Colon (tissue), 2 donors: ENCODE data around the gene MTAP.

ENCODE experiments used
- FAIRE-seq: peaks from 2 replicates; lab custom pipeline; 2012; peaks lifted over from hg19 to GRCh38; lab: Jason Lieb, UNC
- donor health status: control.
- donor health status: control.

The MTAP gene

DNA sequence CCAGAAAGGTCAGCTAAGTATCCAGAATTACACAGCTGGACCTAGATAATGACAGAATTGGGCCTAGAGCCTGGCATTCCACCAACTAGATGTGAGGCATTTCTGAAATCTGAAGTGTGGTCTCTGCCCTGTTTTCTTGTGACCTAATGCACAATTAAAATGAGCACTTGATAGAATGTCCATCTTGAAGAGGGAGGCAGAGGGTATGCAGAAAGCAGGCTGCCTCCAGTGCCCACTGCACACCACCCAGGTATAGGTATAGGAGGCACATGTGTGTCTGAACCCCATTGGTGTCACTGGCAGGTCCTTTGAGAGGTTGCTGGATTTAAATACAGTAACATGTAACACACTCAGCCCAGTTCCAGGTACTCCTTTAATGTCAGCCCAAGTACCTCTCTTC lies 2.4 kb downstream of the MTAP start:
- FAIRE-seq = no peak

DNA sequence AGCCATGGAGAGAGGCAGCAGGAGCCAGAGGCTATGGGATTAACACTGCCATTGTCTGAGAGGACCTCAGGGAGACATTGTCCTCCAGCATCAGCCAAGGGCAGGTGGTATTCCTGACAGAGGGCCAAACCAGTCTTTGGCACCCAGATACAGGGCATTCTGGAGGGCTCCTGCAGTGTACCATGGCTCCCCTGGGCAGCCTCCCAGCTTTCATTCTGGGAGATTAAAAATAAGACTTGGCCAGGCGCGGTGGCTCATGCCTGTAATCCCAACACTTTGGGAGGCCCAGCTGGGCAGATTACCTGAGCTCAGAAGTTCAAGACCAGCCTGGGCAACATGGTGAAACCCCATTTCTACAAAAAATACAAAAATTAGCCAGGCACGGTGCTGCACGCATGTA lies 4.2 kb downstream of the MTAP start:
- no peak for FAIRE-seq

DNA sequence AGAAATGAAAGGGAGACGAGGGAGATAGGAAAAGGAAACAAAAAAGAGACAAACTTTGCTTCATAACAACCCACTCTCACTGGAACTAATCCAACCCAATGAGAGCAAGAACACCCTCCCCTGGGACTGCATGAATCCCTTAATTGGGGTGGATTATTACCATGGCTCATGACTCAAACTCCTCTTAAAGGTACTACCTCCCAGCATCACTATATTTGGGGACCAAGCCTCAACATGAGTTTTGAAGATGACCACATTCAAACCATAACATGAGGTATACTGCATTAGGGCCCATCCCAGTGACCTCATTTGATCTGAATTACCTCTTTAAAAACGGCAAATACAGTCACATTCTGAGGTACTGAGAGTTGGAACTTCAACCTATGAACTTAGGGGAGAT lies 8.0 kb downstream of the MTAP start:
- no peak for FAIRE-seq

DNA sequence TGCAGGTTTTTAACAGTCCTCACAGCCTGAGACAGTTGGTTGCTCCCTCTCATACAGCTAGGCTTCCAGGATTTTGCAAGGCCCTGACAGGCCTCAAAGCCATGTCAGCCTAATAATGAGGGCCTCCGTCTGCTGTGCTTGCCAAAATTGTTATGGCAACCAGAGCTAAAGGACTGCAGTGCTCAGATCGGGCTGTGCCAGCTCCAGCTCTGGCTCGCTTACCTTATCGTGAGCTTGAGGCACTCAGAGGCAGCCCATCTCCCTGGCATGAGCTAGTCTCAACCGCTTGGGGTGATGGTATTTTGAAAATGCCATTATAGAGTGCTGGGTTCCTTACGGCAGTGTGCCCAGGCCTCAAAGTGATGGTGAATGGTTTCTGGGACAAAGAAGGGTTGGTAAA lies 8.4 kb downstream of the MTAP start:
- no peak for FAIRE-seq

DNA sequence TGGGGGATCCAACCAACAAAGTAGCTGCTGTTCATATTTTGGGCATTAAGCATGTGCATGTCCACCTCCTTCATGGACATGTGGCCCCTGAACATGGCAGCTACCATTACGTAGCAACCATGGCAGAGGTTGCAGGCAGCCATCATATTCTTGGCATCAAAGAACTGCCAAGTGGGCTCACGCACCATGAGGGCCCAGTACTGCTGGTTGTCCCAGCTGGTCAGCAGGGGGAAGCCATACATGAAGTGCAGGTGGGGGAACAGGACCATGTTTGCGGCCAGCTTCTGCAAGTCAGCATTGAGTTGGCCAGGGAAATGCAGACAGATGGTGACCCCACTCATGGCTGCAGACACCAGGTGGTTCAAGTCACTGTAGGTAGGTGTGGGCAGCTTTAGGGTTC lies 9.5 kb downstream of the MTAP start:
- no peak for FAIRE-seq

DNA sequence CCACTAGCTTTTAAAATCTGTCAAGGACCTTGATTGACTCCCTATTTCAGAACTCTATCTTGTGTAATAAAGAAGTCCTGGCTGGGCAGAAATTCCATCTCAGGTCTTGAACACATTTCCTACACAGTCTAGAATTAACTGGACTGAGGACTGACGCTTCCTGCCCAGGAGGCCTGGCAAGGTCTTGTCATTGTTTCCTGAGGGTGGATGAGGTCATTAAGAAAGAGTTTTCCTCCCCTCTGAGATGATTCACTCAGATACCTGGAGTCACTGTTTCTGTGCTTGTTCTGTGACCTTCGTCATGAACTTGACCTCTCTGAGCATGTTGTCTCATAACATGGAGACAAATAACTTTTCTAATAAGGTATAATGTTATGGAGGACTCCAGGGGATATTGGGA lies 10.0 kb downstream of the MTAP start:
- FAIRE-seq = no peak

DNA sequence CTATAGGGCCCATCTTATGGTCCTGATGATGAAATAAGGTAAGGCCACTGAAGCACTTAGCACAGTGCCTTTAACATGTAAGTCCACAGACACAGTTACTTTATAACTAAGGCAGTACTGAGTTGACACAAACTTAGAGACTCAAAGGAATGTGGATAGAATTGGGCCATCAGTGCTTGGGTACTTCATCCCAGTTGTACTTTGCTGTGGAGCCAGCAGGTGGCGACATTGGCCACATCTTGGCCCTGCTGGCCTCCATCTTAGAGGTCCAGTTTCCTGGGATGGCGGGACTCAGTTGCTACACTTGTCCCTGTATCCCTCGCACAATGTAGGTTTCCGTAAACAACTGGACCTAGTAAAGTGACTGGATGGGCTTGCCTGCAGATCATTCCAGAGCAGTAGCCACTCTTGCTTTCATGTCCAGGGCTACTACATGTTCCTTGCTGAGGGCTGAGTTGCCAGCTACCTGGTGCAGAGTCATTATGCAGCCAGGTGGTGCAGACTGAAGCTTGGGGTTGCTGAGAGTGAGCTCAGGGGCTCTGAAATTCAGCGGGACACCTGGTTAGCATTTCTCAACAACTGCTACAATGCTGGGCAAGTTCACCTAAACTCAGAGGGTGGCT lies 10.6 kb downstream of the MTAP start:
- FAIRE-seq = no peak

DNA sequence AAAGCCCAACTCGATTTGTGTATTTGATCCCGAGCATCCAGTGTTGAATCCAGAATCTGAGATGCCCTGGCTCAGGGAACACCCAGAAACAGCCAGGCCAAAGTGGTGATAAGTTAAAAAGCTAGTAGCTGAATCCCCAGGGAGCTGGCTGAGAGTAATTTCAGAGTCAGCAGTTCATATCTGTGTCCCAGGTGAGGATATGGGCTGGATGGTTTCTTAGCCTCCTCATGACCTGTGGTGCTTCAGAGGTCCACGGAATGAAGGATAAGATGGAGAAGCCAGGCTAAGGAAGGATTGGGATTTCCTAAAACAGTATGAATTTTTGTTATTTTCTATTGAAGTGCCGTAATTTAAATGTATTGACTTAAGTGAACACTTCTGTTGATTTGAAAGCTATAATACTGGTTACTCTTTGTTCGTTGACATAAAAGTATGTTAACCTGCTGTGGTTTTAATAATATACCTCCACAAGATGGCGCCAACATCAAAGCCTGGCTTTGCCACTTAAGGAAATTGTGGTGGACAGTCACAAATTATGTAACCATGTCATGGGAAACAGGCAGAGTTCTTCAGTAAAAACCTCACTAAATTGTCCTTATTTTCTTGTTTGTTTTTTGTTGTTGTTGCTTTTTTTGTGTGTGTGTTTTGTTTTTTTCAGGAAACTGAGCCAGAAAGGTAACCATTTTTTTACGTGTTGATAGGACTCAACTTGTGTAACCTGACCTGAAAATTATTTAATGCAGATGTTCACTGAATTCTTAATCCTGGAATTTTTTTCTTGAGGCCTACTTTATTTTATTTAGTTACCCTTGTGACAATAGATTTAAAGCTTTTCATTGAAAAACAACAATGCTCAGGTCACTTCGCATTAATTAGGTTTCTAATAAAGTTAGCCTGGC lies 11.4 kb downstream of the MTAP start:
- peak; percentile 74 for FAIRE-seq

DNA sequence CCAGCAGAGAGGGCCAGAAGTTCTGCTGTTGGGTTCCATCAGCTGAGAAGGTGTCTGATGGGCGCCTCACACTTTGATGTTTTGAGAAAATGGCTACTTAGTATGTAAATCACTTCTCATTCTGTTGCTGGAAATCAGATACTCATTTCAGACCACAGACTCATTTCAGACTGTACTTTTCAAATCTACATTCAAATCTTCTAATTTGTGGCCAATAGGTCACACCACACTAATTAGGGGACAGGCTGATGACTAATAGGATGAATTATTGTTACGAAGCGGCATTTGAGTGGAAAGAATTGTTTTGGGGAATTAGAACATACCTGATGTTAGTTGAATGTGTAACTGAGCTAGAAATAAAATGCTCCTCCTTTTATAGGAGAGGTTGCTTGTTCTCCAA lies 13.2 kb downstream of the MTAP start:
- no peak for FAIRE-seq

DNA sequence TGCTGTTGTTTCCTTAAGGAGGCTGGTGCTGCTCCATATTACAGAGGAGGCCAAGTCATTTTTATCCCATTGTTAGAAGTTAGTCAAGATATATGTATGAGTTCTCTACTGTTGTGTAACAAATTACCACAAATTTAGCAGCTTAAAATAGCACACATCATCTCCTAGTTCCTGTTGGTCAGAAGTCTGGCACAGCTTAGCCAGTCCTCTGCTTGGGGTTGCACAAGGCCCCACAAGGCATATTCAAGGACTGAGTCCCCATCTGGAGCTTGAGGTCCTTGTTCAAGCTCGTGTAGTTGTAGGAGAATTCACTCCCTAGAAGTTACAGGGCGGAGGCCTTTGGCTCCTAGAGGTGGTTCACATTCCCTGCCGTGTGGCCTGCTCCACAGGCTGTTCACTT lies 14.7 kb downstream of the MTAP start:
- FAIRE-seq = no peak

DNA sequence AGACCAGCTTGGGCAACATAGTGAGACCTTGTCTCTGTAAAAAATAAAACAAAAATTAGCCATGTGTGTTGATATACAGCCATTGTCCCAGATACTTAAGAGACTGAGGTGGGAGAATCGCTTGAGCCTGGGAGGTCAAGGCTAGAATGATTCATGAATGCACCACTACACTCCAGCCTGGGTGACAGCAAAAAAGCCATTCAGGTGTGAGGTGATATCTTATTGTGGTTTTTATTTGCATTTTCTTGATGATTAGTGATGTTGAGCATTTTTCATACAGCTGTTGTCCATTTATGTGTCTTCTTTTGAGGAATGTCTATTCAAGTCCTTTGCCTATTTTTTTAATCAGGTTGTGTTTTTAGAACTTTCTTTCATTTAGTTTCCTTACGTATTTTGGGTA lies 23.2 kb downstream of the MTAP start:
- FAIRE-seq = no peak

DNA sequence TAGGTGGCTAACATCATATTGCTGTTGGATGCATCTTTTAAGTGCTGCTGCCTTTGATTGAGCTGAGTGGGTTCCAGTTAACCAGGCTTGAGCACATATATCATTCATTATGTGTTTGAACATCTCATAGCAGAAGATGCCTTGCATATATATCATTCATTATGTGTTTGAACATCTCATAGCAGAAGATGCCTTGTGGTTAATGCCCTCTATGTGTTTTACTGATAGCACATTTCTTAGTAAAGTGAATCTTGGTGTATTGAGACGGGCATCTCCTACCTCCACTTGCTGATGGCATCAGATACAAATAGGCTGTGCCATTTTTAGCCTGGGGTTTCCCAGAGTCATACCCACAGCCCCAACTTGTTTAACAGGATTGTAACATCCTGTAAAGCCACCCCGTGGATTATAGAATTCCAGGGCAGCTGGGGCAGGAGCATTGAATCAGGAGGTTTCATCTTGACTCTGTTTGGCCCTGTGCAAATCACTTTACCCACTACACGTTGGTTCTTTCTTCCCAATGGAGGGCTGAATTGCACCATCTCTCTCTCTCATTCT lies 26.5 kb downstream of the MTAP start:
- FAIRE-seq = no peak

DNA sequence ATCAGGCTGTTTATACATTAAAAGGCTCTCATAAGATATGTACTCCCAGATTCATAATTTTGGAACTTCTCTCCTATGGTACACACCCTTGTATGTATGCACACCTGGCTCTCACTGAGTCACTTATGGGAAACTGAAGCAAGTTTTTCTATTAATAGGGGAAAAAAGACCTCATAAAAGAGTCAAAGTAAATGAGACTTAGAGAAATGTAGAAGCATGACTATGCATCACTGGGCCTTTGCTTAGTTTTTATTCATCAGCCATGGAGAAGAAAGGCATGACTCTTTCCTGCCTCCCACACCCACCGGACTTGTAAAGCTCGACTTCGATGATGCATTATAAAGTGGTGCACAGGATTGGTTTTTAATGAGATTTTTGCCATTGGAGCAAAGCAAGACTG lies 28.2 kb downstream of the MTAP start:
- FAIRE-seq = no peak

DNA sequence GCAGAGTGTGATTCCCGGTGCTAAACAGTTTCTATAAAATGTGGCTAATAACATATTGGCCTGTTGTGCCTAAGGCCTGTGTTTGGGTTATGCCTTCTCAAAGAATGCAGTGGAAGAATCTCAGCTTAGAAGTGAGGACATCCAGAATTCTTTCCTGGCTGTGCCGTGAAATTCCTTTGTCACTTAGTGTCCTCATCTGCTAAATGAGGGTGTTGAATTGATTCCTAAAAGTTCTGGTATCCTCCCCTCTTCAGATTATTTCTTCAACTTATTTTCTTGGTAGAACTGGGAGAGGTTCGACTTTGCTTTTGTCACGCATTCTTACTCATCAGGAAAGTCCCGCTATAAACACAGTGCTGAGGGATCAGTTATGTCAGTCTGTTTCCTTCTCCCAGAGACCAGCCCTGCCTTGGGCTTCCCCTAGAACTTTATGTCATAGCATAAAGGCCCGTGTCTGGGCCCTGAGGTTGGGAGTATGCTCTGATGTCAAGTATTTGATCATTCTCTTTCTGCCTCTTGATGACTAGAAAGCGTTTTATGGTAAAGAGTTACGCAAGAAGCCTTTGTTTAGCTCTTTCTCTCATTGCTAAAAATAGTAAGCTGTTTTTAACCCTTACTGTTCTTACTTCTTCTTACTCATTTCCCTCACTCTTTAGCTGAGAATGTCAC lies 29.5 kb downstream of the MTAP start:
- no peak for FAIRE-seq

DNA sequence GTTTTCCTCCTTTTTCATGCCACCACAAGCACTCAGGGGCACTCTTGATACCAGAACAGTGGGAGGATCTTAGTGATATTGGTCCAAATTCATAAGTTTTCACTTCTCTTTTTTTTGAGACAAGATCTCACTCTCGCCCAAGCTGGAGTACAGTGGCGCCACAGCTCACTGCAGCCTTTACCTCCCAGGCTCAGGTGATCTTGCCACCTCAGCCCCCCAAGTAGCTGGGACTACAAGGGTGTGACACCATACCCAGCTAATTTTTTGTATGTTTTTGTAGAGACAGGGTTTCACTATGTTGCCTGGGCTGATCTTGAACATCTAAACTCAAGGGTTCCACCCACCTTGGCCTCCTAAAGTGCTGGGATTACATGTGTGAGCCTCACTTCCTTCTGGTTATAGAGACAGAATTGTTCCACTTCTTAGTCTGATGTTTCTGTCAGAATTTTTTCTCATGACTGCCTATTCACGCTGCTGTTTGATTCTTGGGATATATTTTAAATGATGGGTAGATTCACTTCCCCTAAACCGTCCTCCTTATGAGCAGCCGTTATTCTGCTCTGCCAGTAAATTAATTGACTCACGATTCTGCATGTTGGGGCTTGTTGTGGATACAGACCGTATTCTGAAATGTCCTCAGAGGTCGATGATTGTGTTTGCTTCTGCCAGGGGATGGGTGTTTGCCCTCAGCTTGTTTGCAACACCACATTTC lies 30.8 kb downstream of the MTAP start:
- FAIRE-seq = no peak

DNA sequence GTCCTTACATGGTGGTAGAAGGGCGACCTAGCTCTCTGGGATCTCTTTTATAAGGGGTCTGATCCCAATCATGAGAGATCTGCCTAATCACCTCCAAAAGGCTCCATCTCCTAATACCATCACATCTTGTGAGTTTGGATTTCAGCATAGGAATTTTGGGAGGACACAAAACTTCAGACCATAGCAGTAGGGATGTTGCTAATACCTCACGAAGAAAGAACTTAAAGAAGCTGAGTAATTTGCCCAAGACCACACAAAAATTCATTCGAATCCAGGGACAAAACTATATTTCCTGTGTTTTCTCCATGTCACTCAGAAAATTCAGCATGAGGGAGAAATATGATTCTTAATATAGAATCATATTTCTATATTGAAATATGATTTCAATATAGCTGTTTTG lies 32.7 kb downstream of the MTAP start:
- FAIRE-seq = no peak

DNA sequence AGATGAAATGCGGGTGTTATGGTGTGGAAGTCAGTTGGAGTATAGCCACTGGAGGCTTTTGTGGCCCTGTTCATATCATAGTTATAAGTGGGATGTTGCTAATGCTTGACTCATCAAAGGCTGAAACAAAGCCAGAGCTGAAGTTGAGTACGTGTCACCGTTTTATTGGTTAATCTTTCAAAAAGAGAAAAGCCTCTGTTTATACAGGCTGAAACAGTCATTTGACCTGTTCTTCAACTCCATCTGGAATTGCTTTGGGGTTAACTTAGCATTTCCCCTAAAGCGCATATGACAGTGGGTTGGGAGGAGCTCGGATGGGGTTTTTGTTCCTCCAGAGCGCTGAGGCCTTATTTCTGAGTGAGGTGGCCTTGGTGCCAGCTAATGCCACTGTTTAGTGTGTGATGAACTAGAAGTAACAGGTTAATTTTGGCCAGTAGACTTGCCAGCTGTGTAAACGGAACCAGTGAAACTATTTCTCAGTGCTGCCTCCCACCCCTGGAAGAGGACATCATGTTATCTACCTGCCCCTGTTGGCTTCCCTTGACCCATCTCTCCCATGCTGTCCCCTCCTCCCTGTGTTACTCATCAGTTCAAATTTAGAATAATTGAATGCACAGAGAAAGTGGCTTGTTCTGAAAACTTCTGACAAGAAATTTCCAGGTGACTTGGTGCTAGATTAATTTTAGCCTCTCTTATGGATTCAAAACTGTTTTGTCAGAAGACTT lies 34.2 kb downstream of the MTAP start:
- FAIRE-seq = no peak

DNA sequence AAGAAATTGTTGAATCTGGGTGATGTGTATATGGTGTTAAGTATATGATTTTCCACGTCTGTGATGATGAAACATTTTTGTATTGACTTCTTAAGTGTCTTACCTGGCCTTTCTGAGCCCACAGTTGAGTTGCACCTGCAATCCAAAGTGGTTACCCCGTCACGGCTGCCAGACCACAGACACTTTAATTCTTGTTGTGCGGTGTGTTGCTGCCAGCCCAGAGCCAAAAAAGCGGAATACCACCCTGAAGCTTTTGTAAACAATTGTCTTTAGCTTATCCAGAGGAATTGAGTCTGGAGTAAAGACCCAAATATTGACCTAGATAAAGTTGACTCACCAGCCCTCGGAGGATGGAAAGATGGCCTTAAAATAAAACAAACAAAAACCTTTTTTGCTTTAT lies 35.1 kb downstream of the MTAP start:
- no peak for FAIRE-seq

DNA sequence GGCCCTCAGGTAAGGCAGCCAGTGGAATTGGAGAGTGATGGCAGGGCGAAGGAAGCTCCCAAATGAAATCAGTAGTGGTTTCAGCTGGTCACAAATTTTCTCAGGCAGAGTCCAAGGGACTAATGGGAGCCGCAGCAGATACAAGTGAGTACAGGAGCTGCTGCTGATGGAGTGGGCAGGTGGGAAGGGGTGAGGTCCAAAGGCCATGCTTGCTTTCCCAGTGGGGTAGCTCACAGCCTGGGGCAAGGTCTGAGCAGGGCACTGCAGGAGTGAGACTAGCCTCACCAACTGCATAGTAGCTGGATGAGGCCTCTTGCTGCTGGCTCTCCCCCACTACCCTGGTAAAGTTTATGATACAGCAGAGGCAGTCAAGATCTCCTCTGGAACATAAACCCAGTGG lies 38.2 kb downstream of the MTAP start:
- FAIRE-seq = no peak

DNA sequence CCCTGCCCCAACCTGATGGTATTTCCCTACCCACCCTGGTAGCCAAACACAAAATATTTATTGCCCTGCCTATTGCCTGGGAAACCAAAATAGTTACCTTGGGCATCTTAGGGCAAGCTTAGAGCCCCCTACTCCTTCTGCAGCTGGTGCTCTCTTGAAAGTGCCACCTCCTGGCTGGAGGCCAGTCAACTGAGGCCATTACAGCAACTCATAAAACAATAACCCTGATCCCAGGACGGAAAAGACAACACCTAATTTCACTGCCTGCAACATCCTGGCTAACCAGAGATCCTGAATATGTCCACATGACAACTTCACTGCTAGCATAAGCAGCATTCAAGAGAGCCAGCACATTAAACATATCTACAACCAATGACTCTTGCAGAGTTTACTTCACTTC lies 38.7 kb downstream of the MTAP start:
- FAIRE-seq = no peak

DNA sequence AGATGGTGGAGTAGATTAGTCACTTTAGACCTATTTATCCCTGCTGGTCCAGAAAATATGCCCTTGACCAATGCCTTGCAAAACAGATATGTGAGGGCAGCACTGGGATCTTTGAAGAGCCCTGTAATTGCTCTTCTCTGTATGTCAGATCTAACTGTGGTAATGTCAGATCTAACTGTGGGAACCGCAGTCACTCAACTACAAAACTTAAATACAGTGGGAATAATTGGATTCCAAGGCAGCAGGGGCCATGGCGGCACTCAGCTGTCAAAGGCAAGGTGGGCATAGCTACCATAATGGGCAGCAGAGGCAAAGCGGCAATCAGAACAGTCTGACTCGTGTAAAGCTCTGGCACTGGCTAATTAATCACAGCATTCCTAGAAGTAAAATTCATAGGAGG lies 46.2 kb downstream of the MTAP start:
- FAIRE-seq = no peak

DNA sequence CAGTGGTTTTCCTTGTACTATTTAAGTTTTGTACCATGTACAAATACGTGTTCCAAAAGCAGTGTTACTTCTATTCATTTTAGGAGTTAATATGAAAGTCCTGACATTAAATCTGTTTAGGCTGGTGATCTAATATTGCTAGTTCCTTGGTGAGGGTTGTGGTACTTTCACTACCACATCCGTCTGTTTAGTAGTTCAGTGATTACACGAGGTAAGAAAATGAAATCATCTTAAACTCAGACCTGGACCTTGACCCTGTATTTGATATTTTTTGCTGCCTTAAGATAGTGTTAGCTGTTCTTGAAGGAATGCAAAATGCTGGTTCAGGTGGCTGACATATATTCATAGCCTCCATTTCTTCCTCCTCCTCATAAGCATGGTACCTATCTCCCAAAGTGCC lies 50.3 kb downstream of the MTAP start:
- FAIRE-seq = no peak
